ENCODE results near the gene PCDHA5.
"Not testable (repeated sequence)": the region's sequence is repeated elsewhere in the genome, so short reads cannot be mapped to it uniquely, and the experiment has no call there.

PCDHA5 gene

DNA sequence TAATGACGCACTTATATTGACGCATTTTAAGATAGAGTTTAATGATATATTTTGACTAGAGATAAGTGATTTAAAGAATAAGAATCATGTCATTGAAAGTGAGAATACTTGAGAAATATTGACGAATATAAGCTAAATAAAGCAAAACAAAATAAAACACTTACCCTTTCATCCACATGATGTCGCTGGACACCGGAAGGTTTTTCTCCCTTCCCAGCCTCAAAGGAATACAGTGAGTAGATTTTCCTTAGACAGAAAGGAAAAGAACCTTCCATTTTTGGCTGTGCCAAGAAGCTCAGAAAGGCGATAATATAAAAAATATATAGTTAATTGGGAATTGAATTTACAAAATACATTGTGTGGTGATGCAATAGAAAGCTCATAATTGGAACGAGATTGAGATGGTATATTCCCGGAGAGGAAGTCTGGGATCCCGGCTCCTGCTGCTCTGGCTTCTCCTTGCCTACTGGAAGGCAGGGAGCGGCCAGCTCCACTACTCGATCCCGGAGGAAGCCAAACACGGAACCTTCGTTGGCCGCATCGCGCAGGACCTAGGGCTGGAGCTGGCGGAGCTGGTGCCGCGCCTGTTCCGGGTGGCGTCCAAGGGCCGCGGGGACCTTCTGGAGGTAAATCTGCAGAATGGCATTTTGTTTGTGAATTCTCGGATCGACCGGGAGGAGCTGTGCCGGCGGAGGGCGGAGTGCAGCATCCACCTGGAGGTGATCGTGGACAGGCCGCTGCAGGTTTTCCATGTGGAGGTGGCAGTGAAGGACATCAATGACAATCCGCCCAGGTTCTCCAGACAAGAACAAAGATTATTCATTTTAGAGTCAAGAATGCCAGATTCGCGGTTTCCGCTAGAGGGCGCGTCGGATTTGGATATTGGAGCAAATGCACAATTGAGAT lies at the start of gene PCDHA5:
TSS of gene PCDHA5 (plus strand) at position 239 of the 906 bp plus-strand sequence.
- DNase-seq (ENCODE audit: low read depth), result no peak

DNA sequence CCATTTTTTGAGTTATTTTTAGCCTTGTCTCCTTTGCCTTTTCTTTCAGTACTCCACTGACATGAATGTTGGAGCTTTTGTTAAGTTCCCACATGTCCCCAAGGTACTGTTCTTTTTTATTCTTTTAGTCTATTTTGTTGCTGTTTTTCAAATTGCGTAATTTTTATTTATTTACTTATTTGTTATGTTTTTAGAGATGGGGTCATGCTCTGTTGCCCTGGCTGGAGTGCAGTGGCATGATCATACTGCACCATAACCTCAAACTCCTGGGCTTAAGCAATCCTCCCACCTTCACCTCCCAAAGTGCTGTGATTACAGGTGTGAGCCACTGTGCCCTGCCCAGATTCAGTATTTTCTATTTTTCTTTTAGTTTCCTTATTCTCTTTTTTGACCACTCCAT lies 40.9 kb upstream of the PCDHA5 start:
- no peak for DNase-seq (ENCODE audit: low read depth)

GRCh38 chr5:140785905-140786686 lies 35.3 kb upstream of the PCDHA5 start, which contains the start of gene PCDHA1:
TSS of gene PCDHA1 (plus strand) at chr5:140786140.
- DNase-seq (ENCODE audit: low read depth), result no peak

DNA sequence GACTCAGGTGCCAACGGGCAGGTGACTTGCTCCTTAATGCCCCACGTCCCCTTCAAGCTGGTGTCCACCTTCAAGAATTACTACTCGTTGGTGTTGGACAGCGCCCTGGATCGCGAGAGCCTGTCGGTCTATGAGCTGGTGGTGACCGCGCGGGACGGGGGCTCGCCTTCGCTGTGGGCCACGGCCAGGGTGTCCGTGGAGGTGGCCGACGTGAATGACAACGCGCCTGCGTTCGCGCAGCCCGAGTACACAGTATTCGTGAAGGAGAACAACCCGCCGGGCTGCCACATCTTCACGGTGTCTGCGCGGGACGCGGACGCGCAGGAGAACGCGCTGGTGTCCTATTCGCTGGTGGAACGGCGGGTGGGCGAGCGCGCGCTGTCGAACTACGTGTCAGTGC lies 34.0 kb upstream of the PCDHA5 start:
- not testable (repeated sequence) for DNase-seq (ENCODE audit: low read depth)

DNA sequence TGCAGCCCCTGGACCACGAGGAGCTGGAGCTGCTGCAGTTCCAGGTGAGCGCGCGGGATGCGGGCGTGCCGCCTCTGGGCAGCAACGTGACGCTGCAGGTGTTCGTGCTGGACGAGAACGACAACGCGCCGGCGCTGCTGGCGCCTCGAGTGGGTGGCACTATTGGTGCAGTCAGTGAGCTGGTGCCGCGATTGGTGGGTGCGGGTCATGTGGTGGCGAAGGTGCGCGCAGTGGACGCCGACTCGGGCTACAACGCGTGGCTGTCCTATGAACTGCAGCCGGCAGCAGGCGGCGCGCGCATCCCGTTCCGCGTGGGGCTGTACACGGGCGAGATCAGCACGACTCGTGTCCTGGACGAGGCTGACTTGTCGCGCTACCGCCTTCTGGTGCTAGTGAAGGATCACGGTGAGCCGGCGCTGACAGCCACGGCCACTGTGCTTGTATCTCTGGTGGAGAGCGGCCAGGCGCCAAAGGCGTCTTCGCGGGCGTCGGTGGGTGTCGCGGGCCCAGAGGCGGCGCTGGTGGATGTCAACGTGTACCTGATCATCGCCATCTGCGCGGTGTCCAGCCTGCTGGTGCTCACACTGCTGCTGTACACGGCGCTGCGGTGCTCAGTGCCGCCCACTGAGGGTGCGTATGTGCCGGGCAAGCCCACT lies 33.4 kb upstream of the PCDHA5 start:
- DNase-seq (ENCODE audit: low read depth), result not testable (repeated sequence)

GRCh38 chr5:140791089-140791488 lies 30.3 kb upstream of the PCDHA5 start:
- DNase-seq (ENCODE audit: low read depth), result no peak

- DNase-seq (ENCODE audit: low read depth), result no peak
Measured at GRCh38 chr5:140794595-140795258, 26.7 kb upstream of the PCDHA5 start, which contains the start of gene PCDHA2. TSS of gene PCDHA2 (plus strand) at chr5:140794852.

- DNase-seq (ENCODE audit: low read depth), result no peak
Measured at GRCh38 chr5:140795259-140795641, 26.2 kb upstream of the PCDHA5 start.

GRCh38 chr5:140796072-140796717 lies 25.2 kb upstream of the PCDHA5 start:
- not testable (repeated sequence) for DNase-seq (ENCODE audit: low read depth)

DNA sequence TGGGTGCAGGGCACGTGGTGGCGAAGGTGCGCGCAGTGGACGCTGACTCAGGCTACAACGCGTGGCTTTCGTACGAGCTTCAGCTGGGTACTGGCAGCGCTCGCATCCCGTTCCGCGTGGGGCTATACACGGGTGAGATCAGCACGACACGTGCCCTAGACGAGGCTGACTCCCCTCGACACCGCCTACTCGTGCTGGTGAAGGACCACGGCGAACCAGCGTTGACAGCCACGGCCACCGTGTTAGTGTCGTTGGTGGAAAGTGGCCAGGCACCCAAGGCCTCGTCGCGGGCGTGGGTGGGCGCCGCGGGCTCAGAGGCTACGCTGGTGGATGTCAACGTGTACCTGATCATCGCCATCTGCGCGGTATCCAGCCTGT lies 24.7 kb upstream of the PCDHA5 start:
- DNase-seq (ENCODE audit: low read depth), result no peak

- DNase-seq (ENCODE audit: low read depth), result no peak
Measured at GRCh38 chr5:140800816-140801493, 20.5 kb upstream of the PCDHA5 start, which contains the start of gene PCDHA3. TSS of gene PCDHA3 (plus strand) at chr5:140801057.

GRCh38 chr5:140801494-140801841 lies 19.9 kb upstream of the PCDHA5 start:
- no peak for DNase-seq (ENCODE audit: low read depth)

GRCh38 chr5:140802381-140802780 lies 19.0 kb upstream of the PCDHA5 start:
- DNase-seq (ENCODE audit: low read depth), result not testable (repeated sequence)

DNA sequence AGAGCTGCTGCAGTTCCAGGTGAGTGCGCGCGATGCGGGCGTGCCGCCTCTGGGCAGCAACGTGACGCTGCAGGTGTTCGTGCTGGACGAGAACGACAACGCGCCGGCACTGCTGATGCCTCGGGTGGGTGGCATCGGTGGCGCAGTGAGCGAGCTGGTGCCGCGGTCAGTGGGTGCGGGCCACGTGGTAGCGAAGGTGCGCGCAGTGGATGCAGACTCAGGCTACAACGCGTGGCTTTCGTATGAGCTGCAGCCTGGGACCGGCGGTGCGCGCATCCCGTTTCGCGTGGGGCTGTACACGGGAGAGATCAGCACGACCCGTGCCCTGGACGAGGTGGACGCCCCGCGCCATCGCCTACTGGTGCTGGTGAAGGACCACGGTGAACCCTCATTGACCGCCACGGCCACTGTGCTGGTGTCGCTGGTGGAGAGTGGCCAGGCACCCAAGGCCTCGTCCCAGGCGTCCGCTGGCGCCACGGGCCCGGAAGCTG lies 18.6 kb upstream of the PCDHA5 start:
- DNase-seq (ENCODE audit: low read depth), result no peak

- DNase-seq (ENCODE audit: low read depth), result no peak
Measured at GRCh38 chr5:140806834-140807775, 14.3 kb upstream of the PCDHA5 start, which contains the start of gene PCDHA4. TSS of gene PCDHA4 (plus strand) at chr5:140807068.

DNA sequence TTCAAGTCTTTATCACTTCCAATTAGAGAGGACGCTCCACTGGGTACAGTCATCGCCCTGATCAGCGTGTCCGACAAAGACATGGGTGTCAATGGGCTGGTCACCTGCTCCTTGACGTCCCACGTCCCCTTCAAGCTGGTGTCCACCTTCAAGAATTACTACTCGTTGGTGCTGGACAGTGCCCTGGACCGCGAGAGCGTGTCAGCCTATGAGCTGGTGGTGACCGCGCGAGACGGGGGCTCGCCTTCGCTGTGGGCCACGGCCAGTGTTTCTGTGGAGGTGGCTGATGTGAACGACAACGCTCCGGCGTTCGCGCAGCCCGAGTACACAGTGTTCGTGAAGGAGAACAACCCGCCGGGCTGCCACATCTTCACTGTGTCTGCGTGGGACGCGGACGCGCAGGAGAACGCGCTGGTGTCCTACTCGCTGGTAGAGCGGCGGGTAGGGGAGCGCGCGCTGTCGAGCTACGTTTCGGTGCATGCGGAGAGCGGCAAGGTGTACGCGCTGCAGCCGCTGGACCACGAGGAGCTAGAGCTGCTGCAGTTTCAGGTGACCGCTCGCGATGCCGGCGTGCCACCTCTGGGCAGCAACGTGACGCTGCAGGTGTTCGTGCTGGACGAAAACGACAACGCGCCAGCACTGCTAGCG lies 13.0 kb upstream of the PCDHA5 start:
- not testable (repeated sequence) for DNase-seq (ENCODE audit: low read depth)

DNA sequence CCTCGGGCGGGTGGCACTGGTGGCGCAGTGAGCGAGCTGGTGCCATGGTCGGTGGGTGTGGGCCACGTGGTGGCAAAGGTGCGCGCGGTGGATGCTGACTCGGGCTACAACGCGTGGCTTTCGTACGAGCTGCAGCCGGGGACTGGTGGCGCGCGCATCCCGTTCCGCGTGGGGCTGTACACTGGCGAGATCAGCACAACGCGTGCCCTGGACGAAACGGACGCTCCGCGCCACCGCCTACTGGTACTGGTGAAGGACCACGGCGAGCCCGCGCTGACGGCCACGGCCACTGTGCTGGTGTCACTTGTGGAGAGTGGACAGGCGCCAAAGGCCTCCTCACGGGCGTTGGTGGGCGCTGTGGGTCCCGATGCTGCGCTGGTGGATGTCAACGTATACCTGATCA lies 12.5 kb upstream of the PCDHA5 start:
- DNase-seq (ENCODE audit: low read depth), result no peak

DNA sequence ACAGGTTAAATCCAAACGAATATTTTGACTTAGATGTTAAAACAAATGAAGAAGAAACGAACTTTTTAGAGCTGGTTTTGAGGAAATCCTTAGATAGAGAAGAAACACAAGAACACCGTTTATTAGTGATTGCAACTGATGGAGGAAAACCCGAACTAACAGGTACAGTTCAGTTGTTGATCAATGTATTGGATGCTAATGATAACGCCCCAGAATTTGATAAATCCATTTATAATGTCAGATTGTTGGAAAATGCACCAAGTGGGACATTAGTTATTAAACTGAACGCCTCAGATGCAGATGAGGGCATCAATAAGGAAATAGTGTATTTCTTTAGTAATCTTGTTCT lies 842 bp downstream of the PCDHA5 start:
- DNase-seq (ENCODE audit: low read depth), result no peak

DNA sequence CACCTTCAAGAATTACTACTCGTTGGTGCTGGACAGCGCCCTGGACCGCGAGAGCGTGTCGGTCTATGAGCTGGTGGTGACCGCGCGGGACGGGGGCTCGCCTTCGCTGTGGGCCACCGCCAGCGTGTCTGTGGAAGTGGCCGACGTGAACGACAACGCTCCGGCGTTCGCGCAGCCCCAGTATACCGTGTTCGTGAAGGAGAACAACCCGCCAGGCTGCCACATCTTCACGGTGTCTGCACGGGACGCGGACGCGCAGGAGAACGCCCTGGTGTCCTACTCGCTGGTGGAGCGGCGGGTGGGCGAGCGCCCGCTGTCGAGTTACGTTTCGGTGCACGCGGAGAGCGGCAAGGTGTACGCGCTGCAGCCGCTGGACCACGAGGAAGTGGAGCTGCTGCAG lies 1.6 kb downstream of the PCDHA5 start:
- not testable (repeated sequence) for DNase-seq (ENCODE audit: low read depth)
